ENCODE measurements around the gene PITPNM2.

DNA sequence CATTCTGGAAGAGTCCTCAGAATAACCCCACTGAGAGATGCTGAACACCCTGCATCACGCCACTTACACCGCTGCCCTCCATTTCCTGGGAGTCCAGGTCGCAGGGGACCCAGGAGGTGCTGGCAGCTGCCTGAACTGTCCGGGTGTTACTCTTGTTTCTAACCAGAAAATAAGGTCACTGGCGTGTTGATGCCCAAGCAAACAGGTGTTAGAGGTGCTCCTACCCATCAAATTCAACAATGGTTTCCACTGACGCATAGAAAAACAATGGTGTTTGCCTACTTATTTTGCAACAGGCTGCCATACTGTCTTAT is 23.8 kb downstream of the PITPNM2 start:
- no peak for TF ChIP-seq EZH2 (IDR thresholded peaks at IDR 0.05; ENCODE audit: low read length, missing control alignments)
- TF ChIP-seq, protein P1, sequence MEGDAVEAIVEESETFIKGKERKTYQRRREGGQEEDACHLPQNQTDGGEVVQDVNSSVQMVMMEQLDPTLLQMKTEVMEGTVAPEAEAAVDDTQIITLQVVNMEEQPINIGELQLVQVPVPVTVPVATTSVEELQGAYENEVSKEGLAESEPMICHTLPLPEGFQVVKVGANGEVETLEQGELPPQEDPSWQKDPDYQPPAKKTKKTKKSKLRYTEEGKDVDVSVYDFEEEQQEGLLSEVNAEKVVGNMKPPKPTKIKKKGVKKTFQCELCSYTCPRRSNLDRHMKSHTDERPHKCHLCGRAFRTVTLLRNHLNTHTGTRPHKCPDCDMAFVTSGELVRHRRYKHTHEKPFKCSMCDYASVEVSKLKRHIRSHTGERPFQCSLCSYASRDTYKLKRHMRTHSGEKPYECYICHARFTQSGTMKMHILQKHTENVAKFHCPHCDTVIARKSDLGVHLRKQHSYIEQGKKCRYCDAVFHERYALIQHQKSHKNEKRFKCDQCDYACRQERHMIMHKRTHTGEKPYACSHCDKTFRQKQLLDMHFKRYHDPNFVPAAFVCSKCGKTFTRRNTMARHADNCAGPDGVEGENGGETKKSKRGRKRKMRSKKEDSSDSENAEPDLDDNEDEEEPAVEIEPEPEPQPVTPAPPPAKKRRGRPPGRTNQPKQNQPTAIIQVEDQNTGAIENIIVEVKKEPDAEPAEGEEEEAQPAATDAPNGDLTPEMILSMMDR (conservative IDR thresholded peaks at IDR 0.05 in 1 of 2, IDR thresholded peaks at IDR 0.05 in 1 of 2; ENCODE audit: low read depth in 1 of 2, low read length in 2 of 2) = no peak

Data from fibroblast of lung (primary cell).